Nephron (organoid): ENCODE measurements around the gene GPATCH2L.
A peak's percentile ranks its signal among the peaks of the same experiment; 100 is the strongest.

ENCODE experiments used
- H3K27ac Mint-ChIP-seq, 3 experiments: 2 replicates each; pipeline ENCODE4 v1.8.0; 2020; ENCODE audit warnings: mixed read lengths in 3 of 3, mild to moderate bottlenecking in 2 of 3, moderate library complexity in 1 of 3
- H3K27me3 Mint-ChIP-seq: 2 replicates; pipeline ENCODE4 v1.8.0; 2021; ENCODE audit warnings: low read depth, mild to moderate bottlenecking, moderate library complexity, mixed read lengths
- H3K36me3 Mint-ChIP-seq: 2 replicates; pipeline ENCODE4 v1.8.0; 2020; ENCODE audit warnings: low read depth, mixed read lengths
- H3K4me1 Mint-ChIP-seq: 2 replicates; pipeline ENCODE4 v1.8.0; 2020; ENCODE audit warnings: mixed read lengths
- H3K4me3 Mint-ChIP-seq, 3 experiments: 2 replicates each; pipeline ENCODE4 v1.8.0; 2020; ENCODE audit warnings: mild to moderate bottlenecking in 3 of 3, mixed read lengths in 3 of 3, moderate library complexity in 2 of 3
- H3K9me3 Mint-ChIP-seq: 2 replicates; pipeline ENCODE4 v1.8.0; 2020; ENCODE audit warnings: mixed read lengths
- TF ChIP-seq, protein P1 (sequence below), 3 experiments: fragments of 200-600 bp; sonication (generic); IDR thresholded peaks; one replicate each; pipeline ENCODE4 v1.5.0; 2021; ENCODE audit warnings: antibody characterized with exemption in 3 of 3; ENCODE audit not compliant: unreplicated experiment in 3 of 3

The GPATCH2L gene

DNA sequence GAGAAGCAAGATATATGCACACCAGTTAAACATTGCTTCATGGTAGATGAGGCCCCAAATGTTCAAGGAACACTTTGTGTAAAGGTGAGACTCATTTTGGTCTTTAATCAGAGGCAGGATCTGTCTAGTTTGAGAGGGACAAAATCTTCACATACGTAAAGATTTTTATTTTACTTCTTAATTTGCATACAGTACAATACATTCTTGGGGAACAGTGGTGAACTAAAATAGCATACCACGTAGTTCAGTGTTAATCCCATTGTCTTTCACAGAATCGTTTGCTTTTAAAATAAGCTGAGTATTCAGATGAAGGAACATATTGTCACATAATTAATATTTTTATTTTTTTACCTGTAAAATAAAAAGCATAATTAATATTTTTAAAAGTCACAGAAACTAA lies 43.3 kb downstream of the GPATCH2L start:
- H3K36me3 Mint-ChIP-seq, result peaks cover 76% of the 10 kb centered on the region

DNA sequence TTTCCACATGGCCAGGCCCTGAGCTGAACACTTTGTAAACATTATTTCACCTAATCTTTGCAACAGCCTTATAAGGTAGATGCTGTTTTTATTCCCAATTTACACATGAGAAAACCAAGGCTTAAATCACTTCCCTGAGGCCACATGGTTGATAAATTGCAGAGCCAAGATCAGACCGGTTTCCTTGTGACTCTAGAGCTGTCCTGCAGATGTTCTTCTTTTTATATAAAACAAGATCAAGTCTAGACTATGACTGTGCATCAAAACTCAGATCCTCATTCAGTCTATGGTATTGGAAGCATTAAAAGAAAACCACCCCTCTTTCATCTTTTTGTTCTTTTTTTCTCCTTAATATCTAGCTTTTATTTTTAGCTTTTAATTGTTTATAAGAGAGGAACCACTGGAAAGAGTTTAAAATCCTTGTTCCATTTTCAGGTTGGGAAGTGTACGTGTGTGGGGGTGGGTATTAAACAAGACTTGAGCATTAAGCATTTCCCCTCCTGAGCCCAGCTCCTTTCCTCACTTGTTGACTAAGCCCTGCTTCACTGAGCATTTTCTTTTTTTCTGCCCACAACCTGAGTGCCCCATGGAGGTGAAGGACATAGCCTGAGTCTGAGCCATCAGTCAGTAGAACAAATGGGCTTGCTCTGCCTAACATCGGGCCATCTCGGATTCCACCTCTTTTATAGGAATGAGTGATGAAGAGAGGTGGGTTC lies 45.4 kb downstream of the GPATCH2L start:
- Mint-ChIP-seq H3K9me3 (no peaks in the 10 kb centered on the region), H3K4me3 (no peak overlapping the region), H3K4me1 (no peaks in the 10 kb centered on the region), H3K27me3 (no peaks in the 10 kb centered on the region), H3K36me3 (peaks cover 73% of the 10 kb centered on the region), H3K27ac (no peak overlapping the region)
- TF ChIP-seq, protein P1, sequence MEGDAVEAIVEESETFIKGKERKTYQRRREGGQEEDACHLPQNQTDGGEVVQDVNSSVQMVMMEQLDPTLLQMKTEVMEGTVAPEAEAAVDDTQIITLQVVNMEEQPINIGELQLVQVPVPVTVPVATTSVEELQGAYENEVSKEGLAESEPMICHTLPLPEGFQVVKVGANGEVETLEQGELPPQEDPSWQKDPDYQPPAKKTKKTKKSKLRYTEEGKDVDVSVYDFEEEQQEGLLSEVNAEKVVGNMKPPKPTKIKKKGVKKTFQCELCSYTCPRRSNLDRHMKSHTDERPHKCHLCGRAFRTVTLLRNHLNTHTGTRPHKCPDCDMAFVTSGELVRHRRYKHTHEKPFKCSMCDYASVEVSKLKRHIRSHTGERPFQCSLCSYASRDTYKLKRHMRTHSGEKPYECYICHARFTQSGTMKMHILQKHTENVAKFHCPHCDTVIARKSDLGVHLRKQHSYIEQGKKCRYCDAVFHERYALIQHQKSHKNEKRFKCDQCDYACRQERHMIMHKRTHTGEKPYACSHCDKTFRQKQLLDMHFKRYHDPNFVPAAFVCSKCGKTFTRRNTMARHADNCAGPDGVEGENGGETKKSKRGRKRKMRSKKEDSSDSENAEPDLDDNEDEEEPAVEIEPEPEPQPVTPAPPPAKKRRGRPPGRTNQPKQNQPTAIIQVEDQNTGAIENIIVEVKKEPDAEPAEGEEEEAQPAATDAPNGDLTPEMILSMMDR (IDR thresholded peaks at IDR 0.05; ENCODE audit: unreplicated experiment in 3 of 3), result no peak

More for the DNA sequence above, 43.3 kb downstream of the GPATCH2L start:
- H3K4me3 Mint-ChIP-seq, result no peak overlapping the region
- no peaks in the 10 kb centered on the region for H3K4me1 Mint-ChIP-seq
- TF ChIP-seq, protein P1 (IDR thresholded peaks at IDR 0.05; ENCODE audit: unreplicated experiment in 3 of 3), result no peak
- no peaks in the 10 kb centered on the region for H3K9me3 Mint-ChIP-seq
- H3K27me3 Mint-ChIP-seq, result no peaks in the 10 kb centered on the region
- no peak overlapping the region for H3K27ac Mint-ChIP-seq

DNA sequence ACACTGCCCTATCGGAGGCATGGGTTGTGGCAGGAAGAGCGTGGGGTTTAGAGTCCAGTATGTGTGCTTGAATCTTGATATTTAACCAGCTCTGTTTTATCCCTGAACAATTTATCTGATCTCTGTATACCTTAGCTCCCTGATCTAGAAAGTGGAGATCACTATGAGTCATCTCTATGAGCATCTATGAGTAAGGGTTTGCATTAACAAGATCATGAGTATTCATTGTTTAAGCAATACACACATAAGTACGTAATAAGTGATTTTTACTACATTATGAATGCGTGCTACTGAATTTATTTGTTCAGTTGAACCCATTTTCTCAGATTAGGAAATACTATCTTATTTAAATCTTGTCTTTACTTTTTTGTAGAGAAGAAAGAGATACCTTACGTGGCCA lies 49.4 kb downstream of the GPATCH2L start:
- Mint-ChIP-seq H3K27ac (no peak overlapping the region), H3K9me3 (no peaks in the 10 kb centered on the region), H3K4me1 (no peaks in the 10 kb centered on the region), H3K36me3 (peaks cover 71% of the 10 kb centered on the region), H3K4me3 (no peak overlapping the region), H3K27me3 (no peaks in the 10 kb centered on the region)
- TF ChIP-seq, protein P1 (IDR thresholded peaks at IDR 0.05; ENCODE audit: unreplicated experiment in 3 of 3), result no peak

DNA sequence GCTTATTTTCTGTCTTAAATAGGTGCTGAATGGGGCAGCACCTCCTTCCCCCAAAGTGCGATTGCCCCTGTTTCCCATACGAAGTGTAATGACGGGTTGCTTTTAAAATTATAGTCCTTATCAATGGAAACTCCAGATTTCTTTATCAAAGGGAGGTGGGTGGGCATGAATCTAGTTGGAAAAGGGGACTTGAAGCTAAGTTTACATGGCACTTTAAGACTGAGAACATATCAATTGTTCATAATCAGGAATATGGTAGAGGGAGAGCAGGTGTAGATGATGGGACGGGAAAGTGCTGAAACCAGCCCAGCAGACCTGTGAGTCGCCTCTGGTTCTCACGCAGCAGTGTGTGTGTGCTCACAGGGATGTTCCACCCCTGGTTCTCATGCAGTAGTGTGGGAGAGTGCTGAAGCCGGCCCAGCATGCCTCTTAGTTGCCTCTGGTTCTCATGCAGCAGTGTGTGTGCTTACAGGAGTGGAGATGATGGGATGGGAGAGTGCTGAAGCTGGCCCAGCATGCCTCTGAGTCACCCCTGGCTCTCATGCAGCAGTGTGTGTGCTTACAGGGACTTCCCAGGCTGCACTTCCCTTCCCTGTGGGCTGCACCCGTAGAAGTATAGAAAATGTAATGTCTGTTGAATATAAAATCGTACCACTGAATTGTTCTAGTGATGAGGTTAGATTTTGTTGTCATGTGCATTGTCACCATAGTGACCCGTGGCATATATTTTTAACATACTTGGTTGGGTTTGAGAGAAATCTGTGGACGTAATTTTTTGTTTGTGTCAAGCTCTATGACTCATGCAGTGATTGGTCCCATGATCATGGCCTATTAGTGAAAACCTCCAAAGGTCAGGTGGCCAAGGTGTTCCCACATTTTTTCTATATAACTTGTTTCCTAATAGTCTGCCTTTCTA lies 51.6 kb downstream of the GPATCH2L start:
- Mint-ChIP-seq H3K36me3 (peaks cover 54% of the 10 kb centered on the region), H3K4me3 (no peak overlapping the region), H3K27me3 (no peaks in the 10 kb centered on the region), H3K27ac (peak overlapping the region in 1 of 3 experiments; percentile 47), H3K9me3 (no peaks in the 10 kb centered on the region), H3K4me1 (no peaks in the 10 kb centered on the region)
- TF ChIP-seq, protein P1 (IDR thresholded peaks at IDR 0.05; ENCODE audit: unreplicated experiment in 3 of 3), result no peak

DNA sequence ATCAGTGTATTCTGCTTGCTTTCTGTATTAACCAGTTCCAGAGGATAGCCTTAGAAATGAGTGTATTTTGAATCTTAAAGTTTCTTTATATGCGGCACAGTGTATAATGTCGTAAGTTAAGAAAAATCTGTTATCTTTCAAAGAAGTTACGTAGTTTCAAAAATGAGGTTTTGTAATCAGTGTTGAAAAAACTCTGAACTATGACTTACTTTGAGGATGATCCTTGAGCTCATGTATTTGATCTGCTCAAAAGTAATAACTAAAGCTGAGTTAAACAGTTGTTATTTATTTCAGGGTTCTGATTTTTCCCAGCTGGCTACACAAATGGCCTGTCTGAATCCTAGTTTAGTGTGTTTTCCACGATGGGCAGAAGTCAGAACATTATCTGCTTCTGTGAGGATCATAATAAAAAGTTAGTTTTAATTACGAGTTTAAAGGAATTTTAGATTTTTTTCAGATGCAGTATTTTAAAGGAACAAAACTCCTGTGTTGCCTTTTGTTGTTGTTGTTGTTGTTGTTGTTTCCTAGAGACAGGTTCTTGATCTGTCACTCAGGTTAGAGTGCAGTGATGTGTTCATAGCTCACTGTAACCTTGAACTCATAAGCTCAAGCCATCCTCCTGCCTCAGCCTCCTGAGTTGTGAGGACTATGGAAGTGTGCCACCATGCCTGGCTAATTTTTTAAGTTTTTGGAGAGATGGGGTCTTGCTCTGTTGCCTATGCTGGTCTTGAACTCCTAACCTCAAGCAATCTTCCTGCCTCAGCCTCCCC lies 52.9 kb downstream of the GPATCH2L start:
- H3K27ac Mint-ChIP-seq, result no peak overlapping the region
- no peaks in the 10 kb centered on the region for H3K4me1 Mint-ChIP-seq
- TF ChIP-seq, protein P1 (IDR thresholded peaks at IDR 0.05; ENCODE audit: unreplicated experiment in 3 of 3), result no peak

More for the DNA sequence above, 52.9 kb downstream of the GPATCH2L start:
- H3K27me3 Mint-ChIP-seq, result no peaks in the 10 kb centered on the region
- H3K9me3 Mint-ChIP-seq, result no peaks in the 10 kb centered on the region
- H3K36me3 Mint-ChIP-seq, result peaks cover 45% of the 10 kb centered on the region
- H3K4me3 Mint-ChIP-seq, result no peak overlapping the region
